DOHH2 (cell line): ENCODE data around the gene DAAM1.
A peak's percentile ranks its signal among the peaks of the same experiment; 100 is the strongest.

ENCODE experiments used
- H3F3A ChIP-seq: fragments of 200-600 bp; sonication (generic), shearing (Covaris generic); 2 replicates; pipeline ENCODE4 v1.6.0; 2016; ENCODE audit warnings: antibody characterized with exemption, mild to moderate bottlenecking; ENCODE audit not compliant: control insufficient read depth, insufficient read depth
- H3K27ac ChIP-seq: fragments of 200-600 bp; sonication (generic); 2 replicates; pipeline ENCODE4 v1.5.1; 2014; ENCODE audit warnings: low read depth, mild to moderate bottlenecking, low read length, moderate library complexity
- H3K27me3 ChIP-seq: fragments of 200-600 bp; sonication (generic); 2 replicates; pipeline ENCODE4 v1.6.1; 2014; ENCODE audit warnings: mild to moderate bottlenecking, low read length, mixed read lengths; ENCODE audit not compliant: control insufficient read depth
- H3K36me3 ChIP-seq: fragments of 200-600 bp; sonication (generic); 2 replicates; pipeline ENCODE4 v1.6.1; 2014; ENCODE audit warnings: mild to moderate bottlenecking, low read length, moderate library complexity, mixed read lengths; ENCODE audit not compliant: control insufficient read depth
- H3K4me1 ChIP-seq: fragments of 200-600 bp; sonication (generic); 2 replicates; pipeline ENCODE4 v1.6.1; 2014; ENCODE audit warnings: mild to moderate bottlenecking, low read length, mixed read lengths; ENCODE audit not compliant: control insufficient read depth
- H3K4me2 ChIP-seq: fragments of 200-600 bp; sonication (generic); 2 replicates; pipeline ENCODE4 v1.6.0; 2014; ENCODE audit warnings: mild to moderate bottlenecking, low read length, moderate library complexity
- H3K4me3 ChIP-seq: fragments of 200-600 bp; sonication (generic); 2 replicates; pipeline ENCODE4 v1.5.1; 2014; ENCODE audit warnings: mild to moderate bottlenecking, low read length, mixed read lengths
- H3K79me2 ChIP-seq: fragments of 200-600 bp; sonication (generic); 2 replicates; pipeline ENCODE4 v1.6.1; 2014; ENCODE audit warnings: mild to moderate bottlenecking, low read length, mixed read lengths; ENCODE audit not compliant: control insufficient read depth
- H3K9me2 ChIP-seq: fragments of 200-600 bp; sonication (generic); replicated peaks from 2 replicates; pipeline ENCODE4 v1.6.1; 2014; ENCODE audit warnings: mild to moderate bottlenecking, low read length, mixed read lengths; ENCODE audit not compliant: control insufficient read depth
- H3K9me3 ChIP-seq: fragments of 200-600 bp; sonication (generic); 2 replicates; pipeline ENCODE4 v1.6.1; 2014; ENCODE audit warnings: antibody characterized with exemption, low read length, mixed read lengths; ENCODE audit not compliant: control insufficient read depth, insufficient read depth
- H4K20me1 ChIP-seq: fragments of 200-600 bp; sonication (generic); 2 replicates; pipeline ENCODE4 v1.6.0; 2014; ENCODE audit warnings: low read depth, mild to moderate bottlenecking, antibody characterized with exemption, low read length, moderate library complexity; ENCODE audit not compliant: control insufficient read depth, insufficient read depth
- EZH2phosphoT487 ChIP-seq: fragments of 200-600 bp; sonication (generic); IDR thresholded peaks from 2 replicates; pipeline ENCODE4 v1.6.1; 2017; ENCODE audit warnings: borderline replicate concordance, mild to moderate bottlenecking, antibody characterized with exemption, low read length, moderate library complexity, mixed read lengths
- TF ChIP-seq, protein P1 (sequence below): fragments of 200-600 bp; sonication (generic); IDR thresholded peaks from one replicate; pipeline ENCODE4 v1.5.1; 2014; ENCODE audit warnings: antibody characterized with exemption, mild to moderate bottlenecking, low read depth, low read length; ENCODE audit not compliant: poor library complexity, severe bottlenecking

DAAM1 gene

DNA sequence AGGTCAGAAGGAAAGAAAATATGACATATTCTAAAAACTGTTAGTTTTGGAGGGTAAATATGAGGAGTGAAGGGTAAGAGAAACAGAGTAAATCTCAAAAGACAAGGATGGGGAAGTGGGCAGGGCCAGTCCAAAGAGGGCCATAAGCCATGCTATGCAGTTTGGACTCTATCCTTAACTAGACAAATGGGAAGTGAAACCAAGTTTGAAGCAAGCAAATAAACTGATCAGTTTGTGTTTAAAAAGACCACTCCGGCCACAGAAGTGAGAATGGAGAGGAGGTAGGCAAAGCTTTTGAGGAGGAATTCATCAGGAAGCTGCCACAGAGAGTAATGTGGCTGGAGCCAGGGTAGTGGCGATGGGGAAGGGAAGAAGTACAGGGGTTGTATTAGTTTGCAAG lies 37.5 kb upstream of the DAAM1 start:
- Histone ChIP-seq H3K4me2 (peak overlapping the region; percentile 48), H3K36me3 (no peaks in the 10 kb centered on the region), H3K27me3 (no peaks in the 10 kb centered on the region), H3K79me2 (no peaks in the 10 kb centered on the region), H4K20me1 (no peaks in the 10 kb centered on the region), H3K4me1 (peaks cover 47% of the 10 kb centered on the region), H3F3A (no peaks in the 10 kb centered on the region), H3K27ac (peak overlapping the region; percentile 42), H3K4me3 (peak overlapping the region; percentile 42), H3K9me3 (no peaks in the 10 kb centered on the region), H3K9me2 (no peaks in the 10 kb centered on the region)
- TF ChIP-seq, protein P1, sequence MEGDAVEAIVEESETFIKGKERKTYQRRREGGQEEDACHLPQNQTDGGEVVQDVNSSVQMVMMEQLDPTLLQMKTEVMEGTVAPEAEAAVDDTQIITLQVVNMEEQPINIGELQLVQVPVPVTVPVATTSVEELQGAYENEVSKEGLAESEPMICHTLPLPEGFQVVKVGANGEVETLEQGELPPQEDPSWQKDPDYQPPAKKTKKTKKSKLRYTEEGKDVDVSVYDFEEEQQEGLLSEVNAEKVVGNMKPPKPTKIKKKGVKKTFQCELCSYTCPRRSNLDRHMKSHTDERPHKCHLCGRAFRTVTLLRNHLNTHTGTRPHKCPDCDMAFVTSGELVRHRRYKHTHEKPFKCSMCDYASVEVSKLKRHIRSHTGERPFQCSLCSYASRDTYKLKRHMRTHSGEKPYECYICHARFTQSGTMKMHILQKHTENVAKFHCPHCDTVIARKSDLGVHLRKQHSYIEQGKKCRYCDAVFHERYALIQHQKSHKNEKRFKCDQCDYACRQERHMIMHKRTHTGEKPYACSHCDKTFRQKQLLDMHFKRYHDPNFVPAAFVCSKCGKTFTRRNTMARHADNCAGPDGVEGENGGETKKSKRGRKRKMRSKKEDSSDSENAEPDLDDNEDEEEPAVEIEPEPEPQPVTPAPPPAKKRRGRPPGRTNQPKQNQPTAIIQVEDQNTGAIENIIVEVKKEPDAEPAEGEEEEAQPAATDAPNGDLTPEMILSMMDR, result no peak
- TF ChIP-seq EZH2phosphoT487, result no peak

DNA sequence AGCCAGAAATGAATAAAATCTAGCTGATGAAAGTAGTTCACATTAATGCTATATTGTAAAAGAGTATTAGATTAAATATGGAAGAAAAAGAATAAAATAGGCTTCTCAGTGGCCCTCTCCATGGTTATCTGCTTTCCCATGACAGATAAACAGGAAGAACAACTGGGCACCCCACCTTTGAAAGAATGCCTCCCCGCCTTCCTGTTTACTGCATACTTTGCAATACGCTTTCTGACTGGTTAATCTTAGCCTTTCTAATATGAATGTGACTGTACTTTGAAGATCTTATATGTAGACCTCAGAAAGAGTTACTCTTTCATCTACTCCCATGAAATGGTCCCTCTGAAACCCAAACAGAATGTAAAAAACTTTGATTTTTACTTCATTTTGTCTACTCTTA lies 34.1 kb upstream of the DAAM1 start:
- TF ChIP-seq, protein P1, result no peak
- TF ChIP-seq EZH2phosphoT487, result no peak
- H4K20me1 ChIP-seq, result no peaks in the 10 kb centered on the region

DNA sequence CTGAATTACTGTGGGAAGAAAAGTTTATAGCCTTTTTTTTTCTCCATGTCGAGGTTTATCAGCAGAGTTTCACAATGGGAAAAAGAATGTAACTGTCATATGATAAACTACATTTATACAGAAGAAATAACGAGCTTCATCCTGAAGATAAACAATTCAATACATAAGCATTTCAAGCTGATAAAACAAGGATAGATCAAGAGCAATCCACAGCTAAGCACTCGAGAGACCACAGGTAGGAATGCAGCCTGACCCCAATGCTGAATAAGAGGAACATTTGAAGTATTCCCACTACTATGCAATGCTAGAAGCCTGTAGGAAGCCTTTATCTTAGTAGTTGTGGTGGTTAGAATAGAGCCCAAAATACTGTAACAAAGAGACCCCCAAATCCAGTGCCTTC lies 32.6 kb upstream of the DAAM1 start:
- TF ChIP-seq EZH2phosphoT487, result no peak
- TF ChIP-seq, protein P1, result no peak
- H3K27me3 ChIP-seq, result no peaks in the 10 kb centered on the region
- H3K9me2 ChIP-seq, result no peaks in the 10 kb centered on the region
- peaks cover 17% of the 10 kb centered on the region for H3K4me1 ChIP-seq
- H4K20me1 ChIP-seq, result no peaks in the 10 kb centered on the region
- no peaks in the 10 kb centered on the region for H3K9me3 ChIP-seq
- no peak overlapping the region for H3K27ac ChIP-seq
- no peaks in the 10 kb centered on the region for H3F3A ChIP-seq
- no peak overlapping the region for H3K4me3 ChIP-seq
- no peaks in the 10 kb centered on the region for H3K79me2 ChIP-seq
- no peaks in the 10 kb centered on the region for H3K36me3 ChIP-seq
- no peak overlapping the region for H3K4me2 ChIP-seq

More for the DNA sequence above, 34.1 kb upstream of the DAAM1 start:
- no peaks in the 10 kb centered on the region for H3K79me2 ChIP-seq
- no peaks in the 10 kb centered on the region for H3K27me3 ChIP-seq
- peaks cover 28% of the 10 kb centered on the region for H3K4me1 ChIP-seq
- H3K4me3 ChIP-seq, result no peak overlapping the region
- no peaks in the 10 kb centered on the region for H3K36me3 ChIP-seq
- H3K27ac ChIP-seq, result no peak overlapping the region
- no peaks in the 10 kb centered on the region for H3K9me3 ChIP-seq
- H3K4me2 ChIP-seq, result no peak overlapping the region
- no peaks in the 10 kb centered on the region for H3K9me2 ChIP-seq
- H3F3A ChIP-seq, result no peaks in the 10 kb centered on the region
